SU-DHL-6 (cell line): Measurements from ENCODE around the gene CTNNA2.

Experiments
- EZH2phosphoT487 ChIP-seq: fragments of 200-600 bp; sonication (generic), shearing (Covaris generic); conservative IDR thresholded peaks from 2 replicates; pipeline ENCODE4 v1.6.1; 2018; ENCODE audit warnings: mild to moderate bottlenecking, antibody characterized with exemption, low read length, moderate library complexity, mixed read lengths
- TF ChIP-seq, protein P1 (sequence below): fragments of 200-600 bp; sonication (generic); IDR thresholded peaks from one replicate; pipeline ENCODE4 v1.5.1; 2017; ENCODE audit warnings: antibody characterized with exemption, mild to moderate bottlenecking, low read length, moderate library complexity; ENCODE audit not compliant: insufficient read depth, poor library complexity, severe bottlenecking

DNA sequence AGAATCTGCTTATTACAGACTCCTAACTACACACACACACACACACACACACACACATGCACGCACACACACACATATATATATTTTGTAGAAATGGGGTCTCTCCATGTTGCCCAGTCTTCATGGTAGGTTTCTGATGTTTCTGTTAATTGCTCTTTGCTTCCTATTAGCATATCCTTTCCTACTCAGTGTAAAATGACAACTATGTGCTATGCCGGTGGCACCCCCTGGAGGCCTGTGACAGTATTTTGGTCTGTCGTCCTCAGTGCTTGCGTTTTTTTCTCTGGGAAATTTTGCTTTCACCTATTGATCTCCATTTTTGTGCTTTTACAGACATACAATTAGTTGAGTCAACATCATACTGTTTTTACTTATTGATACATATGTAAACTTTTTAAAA lies 469.6 kb downstream of the CTNNA2 start:
- TF ChIP-seq, protein P1, sequence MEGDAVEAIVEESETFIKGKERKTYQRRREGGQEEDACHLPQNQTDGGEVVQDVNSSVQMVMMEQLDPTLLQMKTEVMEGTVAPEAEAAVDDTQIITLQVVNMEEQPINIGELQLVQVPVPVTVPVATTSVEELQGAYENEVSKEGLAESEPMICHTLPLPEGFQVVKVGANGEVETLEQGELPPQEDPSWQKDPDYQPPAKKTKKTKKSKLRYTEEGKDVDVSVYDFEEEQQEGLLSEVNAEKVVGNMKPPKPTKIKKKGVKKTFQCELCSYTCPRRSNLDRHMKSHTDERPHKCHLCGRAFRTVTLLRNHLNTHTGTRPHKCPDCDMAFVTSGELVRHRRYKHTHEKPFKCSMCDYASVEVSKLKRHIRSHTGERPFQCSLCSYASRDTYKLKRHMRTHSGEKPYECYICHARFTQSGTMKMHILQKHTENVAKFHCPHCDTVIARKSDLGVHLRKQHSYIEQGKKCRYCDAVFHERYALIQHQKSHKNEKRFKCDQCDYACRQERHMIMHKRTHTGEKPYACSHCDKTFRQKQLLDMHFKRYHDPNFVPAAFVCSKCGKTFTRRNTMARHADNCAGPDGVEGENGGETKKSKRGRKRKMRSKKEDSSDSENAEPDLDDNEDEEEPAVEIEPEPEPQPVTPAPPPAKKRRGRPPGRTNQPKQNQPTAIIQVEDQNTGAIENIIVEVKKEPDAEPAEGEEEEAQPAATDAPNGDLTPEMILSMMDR: no peak
- no peak for TF ChIP-seq EZH2phosphoT487
